Gastroesophageal sphincter (tissue), 4 donors: ENCODE results near the gene TAF11. TPM values are rescaled to one million over a fixed set of nuclear protein-coding genes. Genes with fewer than 3 reads are reported as not detected.
A peak's percentile ranks its signal among the peaks of the same experiment; 100 is the strongest.
"Not testable (repeated sequence)": the region's sequence is repeated elsewhere in the genome, so short reads cannot be mapped to it uniquely, and the experiment has no call there.

Source experiments
- ATAC-seq: fragments of 150-250 bp; one replicate; pipeline ENCODE4 v1.9.1; 2016; ENCODE audit warnings: mild to moderate bottlenecking, moderate library complexity
- H3K27ac ChIP-seq, 4 donors: fragments of 200-600 bp; sonication (generic) in 3 of 4; 1 replicate in 3 of 4; 2 replicates in 1 of 4; pipeline ENCODE4 v1.5.1; 2016 to 2019
- H3K27me3 ChIP-seq: fragments of 200-600 bp; sonication (generic); one replicate; pipeline ENCODE4 v1.5.1; 2019
- H3K36me3 ChIP-seq, 2 donors: fragments of 200-600 bp; sonication (generic); one replicate each; pipeline ENCODE4 v1.5.1; 2019; ENCODE audit warnings: control low read depth in 1 of 2
- H3K4me1 ChIP-seq, 3 donors: fragments of 200-600 bp; sonication (generic); 1 replicate in 2 of 3; 2 replicates in 1 of 3; pipeline ENCODE4 v1.5.1; 2016 to 2019; ENCODE audit warnings: control low read depth in 2 of 3
- H3K4me3 ChIP-seq, 2 donors: fragments of 200-600 bp; sonication (generic); one replicate each; pipeline ENCODE4 v1.5.1; 2019; ENCODE audit warnings: mild to moderate bottlenecking in 1 of 2, moderate library complexity in 1 of 2
- H3K9me3 ChIP-seq, 3 donors: fragments of 200-600 bp; sonication (generic); one replicate each; pipeline ENCODE4 v1.5.1; 2017 to 2019; ENCODE audit warnings: control low read depth in 2 of 3
- CTCF ChIP-seq, 4 experiments: fragments of 200-600 bp in 2 of 4; fragments of 450-650 bp in 2 of 4; sonication (generic) in 1 of 4; IDR thresholded peaks; one replicate each; pipeline ENCODE4 v1.5.1; 2017 to 2019; ENCODE audit warnings: antibody characterized with exemption in 4 of 4, mild to moderate bottlenecking in 2 of 4, moderate library complexity in 2 of 4
- EP300 ChIP-seq: sonication (generic); formaldehyde crosslinking; IDR thresholded peaks from one replicate; pipeline ENCODE4 v1.6.1; 2017; ENCODE audit warnings: antibody characterized with exemption, mild to moderate bottlenecking
- POLR2A ChIP-seq, 2 donors: fragments of 450-650 bp; IDR thresholded peaks; one replicate each; pipeline ENCODE4 v1.6.1; 2017; ENCODE audit warnings: antibody characterized with exemption in 2 of 2, mild to moderate bottlenecking in 2 of 2, moderate library complexity in 1 of 2
- POLR2AphosphoS5 ChIP-seq: sonication (generic); formaldehyde crosslinking; IDR thresholded peaks from one replicate; pipeline ENCODE4 v1.6.1; 2017; ENCODE audit warnings: antibody characterized with exemption
- WGBS, 2 donors: methylation state at CpG; one replicate each; pipeline ENCODE4 v1.1.5; 2018; ENCODE audit warnings: low coverage in 1 of 2; 5-methylcytosine and 5-hydroxymethylcytosine counted together
- total RNA-seq, 4 donors: library from RNA; depleted of rRNA; stranded (reverse); fragments of >200 nt; gene quantifications; one replicate each; pipeline ENCODE4 v1.1.0, GENCODE V29; 2016

The TAF11 gene
- total RNA-seq, 4 donors from 2014 or later, result 20.9 to 25.6 (median 23.2) TPM

GRCh38 chr6:34894693-34895092, 6.9 kb upstream of the TAF11 start:
- Histone ChIP-seq H3K36me3 (no peaks in the 10 kb centered on the region), H3K27ac (no peak overlapping the region), H3K4me1 (peaks cover 4 to 27% (median 15%) of the 10 kb centered on the region in 3 donors), H3K27me3 (no peaks in the 10 kb centered on the region), H3K9me3 (no peaks in the 10 kb centered on the region), H3K4me3 (no peak overlapping the region)
- 89 to 92% methylated on average over 1 of the region's 1 CpG for WGBS, 2 donors
- TF ChIP-seq POLR2A (IDR thresholded peaks at IDR 0.05) (no peak), POLR2AphosphoS5 (no peak), CTCF (IDR thresholded peaks at IDR 0.05) (no peak), EP300 (no peak)
- ATAC-seq, result no peak

GRCh38 chr6:34891296-34891695, 3.5 kb upstream of the TAF11 start:
- H3K36me3 ChIP-seq, result no peaks in the 10 kb centered on the region
- H3K4me1 ChIP-seq, result peaks cover 8 to 37% (median 23%) of the 10 kb centered on the region in 3 donors
- no peaks in the 10 kb centered on the region for H3K9me3 ChIP-seq
- WGBS, 2 donors, result 92 to 94% methylated on average over 2 of the region's 2 CpGs
- TF ChIP-seq CTCF (IDR thresholded peaks at IDR 0.05), result no peak
- TF ChIP-seq POLR2AphosphoS5, result no peak
- TF ChIP-seq EP300, result no peak
- TF ChIP-seq POLR2A (IDR thresholded peaks at IDR 0.05), result no peak
- H3K4me3 ChIP-seq, result no peak overlapping the region
- H3K27ac ChIP-seq, result no peak overlapping the region
- no peak for ATAC-seq
- H3K27me3 ChIP-seq, result no peaks in the 10 kb centered on the region

GRCh38 chr6:34890533-34890925, 2.7 kb upstream of the TAF11 start:
- Histone ChIP-seq H3K4me3 (peak overlapping the region; percentile 94 to 99), H3K36me3 (no peaks in the 10 kb centered on the region), H3K9me3 (no peaks in the 10 kb centered on the region), H3K4me1 (peaks cover 8 to 45% (median 23%) of the 10 kb centered on the region in 3 donors), H3K27me3 (no peaks in the 10 kb centered on the region), H3K27ac (peak overlapping the region in 2 of 4 donors; percentile 83 to 88)
- 36 to 57% methylated on average over 6 to 7 of the region's 7 CpGs for WGBS, 2 donors
- TF ChIP-seq POLR2A (IDR thresholded peaks at IDR 0.05), result no peak
- TF ChIP-seq CTCF (IDR thresholded peaks at IDR 0.05), result no peak
- TF ChIP-seq EP300, result no peak
- no peak for TF ChIP-seq POLR2AphosphoS5
- ATAC-seq, result no peak

GRCh38 chr6:34888874-34889555, 1.2 kb upstream of the TAF11 start, which contains the start of gene ANKS1A:
ANKS1A (plus strand) TSS chr6:34889255; CDS start chr6:34889403, 148 bp downstream.
- Histone ChIP-seq H3K4me3 (peak within 1 kb of the TSS; percentile 94 to 99), H3K27me3 (no peaks in the 10 kb centered on the region), H3K36me3 (no peaks in the 10 kb centered on the region), H3K4me1 (peaks cover 8 to 46% (median 23%) of the 10 kb centered on the region in 3 donors), H3K9me3 (no peaks in the 10 kb centered on the region), H3K27ac (peak within 1 kb of the TSS; percentile 83 to 94 (median 90))
- TF ChIP-seq CTCF (IDR thresholded peaks at IDR 0.05) (no peak), EP300 (no peak), POLR2A (IDR thresholded peaks at IDR 0.05) (peak; percentile 37 to 46), POLR2AphosphoS5 (peak; percentile 51)
- WGBS, 2 donors, result 0% methylated on average over 7 to 11 of the region's 60 CpGs
- ATAC-seq, result peak; percentile 72

GRCh38 chr6:34888514-34888856, 643 bp upstream of the TAF11 start:
- Histone ChIP-seq H3K27ac (peak overlapping the region; percentile 83 to 94 (median 90)), H3K27me3 (no peaks in the 10 kb centered on the region), H3K9me3 (no peaks in the 10 kb centered on the region), H3K36me3 (no peaks in the 10 kb centered on the region), H3K4me1 (peaks cover 8 to 46% (median 23%) of the 10 kb centered on the region in 3 donors), H3K4me3 (peak overlapping the region; percentile 94 to 99)
- WGBS, 2 donors, result 0% methylated on average over 5 of the region's 5 CpGs
- TF ChIP-seq POLR2AphosphoS5 (no peak), POLR2A (IDR thresholded peaks at IDR 0.05) (no peak), CTCF (IDR thresholded peaks at IDR 0.05) (no peak), EP300 (no peak)
- ATAC-seq, result no peak

- 78 to 83% methylated on average over 1 to 12 of the region's 15 CpGs for WGBS, 2 donors
- H3K36me3 ChIP-seq, result peaks cover 0 to 26% of the 10 kb centered on the region in 2 donors
- not testable (repeated sequence) for H3K4me3 ChIP-seq, H3K27ac ChIP-seq, H3K9me3 ChIP-seq, ATAC-seq, H3K27me3 ChIP-seq
- peaks cover 8 to 37% (median 16%) of the 10 kb centered on the region in 3 donors for H3K4me1 ChIP-seq
Observed at GRCh38 chr6:34885837-34886236, 2.0 kb downstream of the TAF11 start.
